ENCODE data around the gene HDAC2.
A peak's percentile ranks its signal among the peaks of the same experiment; 100 is the strongest.

Gene HDAC2

GRCh38 chr6:113980937-113981554 is 10.1 kb upstream of the HDAC2 start:
- peak; percentile 67 for DNase-seq
- no peak overlapping the region for H3K27ac ChIP-seq
- H3K4me3 ChIP-seq (ENCODE audit: low read depth, low read length) = no peak overlapping the region
- peak; percentile 75 for TF ChIP-seq CTCF (IDR thresholded peaks at IDR 0.05; ENCODE audit: low read depth, low read length)
- H3K27me3 ChIP-seq (ENCODE audit: insufficient read depth, low read depth, severe bottlenecking) = no peaks in the 10 kb centered on the region
- H3K36me3 ChIP-seq = no peaks in the 10 kb centered on the region
- no peaks in the 10 kb centered on the region for H3K9me3 ChIP-seq (ENCODE audit: severe bottlenecking)

GRCh38 chr6:113979937-113980336 is 9.0 kb upstream of the HDAC2 start:
- Histone ChIP-seq H3K27ac (no peak overlapping the region), H3K9me3 (ENCODE audit: severe bottlenecking) (no peaks in the 10 kb centered on the region), H3K36me3 (no peaks in the 10 kb centered on the region), H3K27me3 (ENCODE audit: insufficient read depth, low read depth, severe bottlenecking) (no peaks in the 10 kb centered on the region), H3K4me3 (ENCODE audit: low read depth, low read length) (no peak overlapping the region)
- DNase-seq = no peak
- no peak for TF ChIP-seq CTCF (IDR thresholded peaks at IDR 0.05; ENCODE audit: low read depth, low read length)

- no peak for TF ChIP-seq CTCF (IDR thresholded peaks at IDR 0.05; ENCODE audit: low read depth, low read length)
- Histone ChIP-seq H3K27ac (no peak overlapping the region), H3K36me3 (no peaks in the 10 kb centered on the region), H3K27me3 (ENCODE audit: insufficient read depth, low read depth, severe bottlenecking) (no peaks in the 10 kb centered on the region), H3K4me3 (ENCODE audit: low read depth, low read length) (no peak overlapping the region), H3K9me3 (ENCODE audit: severe bottlenecking) (no peaks in the 10 kb centered on the region)
- DNase-seq = no peak
Measured at GRCh38 chr6:113978084-113978675, 7.2 kb upstream of the HDAC2 start.

GRCh38 chr6:113976806-113977205 is 5.9 kb upstream of the HDAC2 start:
- Histone ChIP-seq H3K9me3 (ENCODE audit: severe bottlenecking) (peaks cover under 1% of the 10 kb centered on the region), H3K27me3 (ENCODE audit: insufficient read depth, low read depth, severe bottlenecking) (no peaks in the 10 kb centered on the region), H3K36me3 (no peaks in the 10 kb centered on the region), H3K4me3 (ENCODE audit: low read depth, low read length) (no peak overlapping the region), H3K27ac (no peak overlapping the region)
- no peak for DNase-seq
- TF ChIP-seq CTCF (IDR thresholded peaks at IDR 0.05; ENCODE audit: low read depth, low read length) = no peak

- DNase-seq = no peak
- H3K27ac ChIP-seq = peak overlapping the region; percentile 98
- H3K9me3 ChIP-seq (ENCODE audit: severe bottlenecking) = peaks cover 5% of the 10 kb centered on the region
- no peaks in the 10 kb centered on the region for H3K27me3 ChIP-seq (ENCODE audit: insufficient read depth, low read depth, severe bottlenecking)
- H3K4me3 ChIP-seq (ENCODE audit: low read depth, low read length) = peak overlapping the region; percentile 12
- peaks cover 16% of the 10 kb centered on the region for H3K36me3 ChIP-seq
- no peak for TF ChIP-seq CTCF (IDR thresholded peaks at IDR 0.05; ENCODE audit: low read depth, low read length)
Measured at GRCh38 chr6:113971741-113972140, 793 bp upstream of the HDAC2 start.
